HepG2 (cell line): ENCODE results near the gene DHRS13.

Experiments used
- ASH2L ChIP-seq: fragments of 300-600, 200-600 bp; sonication (generic); IDR thresholded peaks from 2 replicates; pipeline ENCODE4 v1.7.0; 2017; ENCODE audit warnings: low read depth, mild to moderate bottlenecking, moderate library complexity, mixed read lengths, low read length; ENCODE audit not compliant: insufficient read length
- CEBPB ChIP-seq: IDR thresholded peaks from 2 replicates; pipeline ENCODE4 v1.6.1; 2011; ENCODE audit warnings: low read depth, low read length, improper control_type of control experiment, borderline replicate concordance
- DNMT1 ChIP-seq: sonication (generic); formaldehyde crosslinking; IDR thresholded peaks from 2 replicates; pipeline ENCODE4 v1.5.1; 2020; ENCODE audit warnings: mild to moderate bottlenecking, missing genetic modification reagents
- JUNB ChIP-seq: sonication (generic); formaldehyde crosslinking; IDR thresholded peaks from 2 replicates; pipeline ENCODE4 v1.8.0; 2022; ENCODE audit warnings: missing genetic modification reagents, mild to moderate bottlenecking, borderline replicate concordance
- TF ChIP-seq, protein P1 (sequence below): sonication (generic); formaldehyde crosslinking; IDR thresholded peaks from 2 replicates; pipeline ENCODE4 v1.5.0; 2020; ENCODE audit warnings: mild to moderate bottlenecking, missing genetic modification reagents, moderate library complexity
- TF ChIP-seq, protein P2 (sequence below): sonication (generic); formaldehyde crosslinking; IDR thresholded peaks from 2 replicates; pipeline ENCODE4; 2020; ENCODE audit warnings: missing genetic modification reagents, mild to moderate bottlenecking, borderline replicate concordance
- TF ChIP-seq, protein P3 (sequence below): sonication (generic); formaldehyde crosslinking; IDR thresholded peaks from 2 replicates; pipeline ENCODE4 v1.4.0; 2020; ENCODE audit warnings: missing genetic modification reagents

DNA sequence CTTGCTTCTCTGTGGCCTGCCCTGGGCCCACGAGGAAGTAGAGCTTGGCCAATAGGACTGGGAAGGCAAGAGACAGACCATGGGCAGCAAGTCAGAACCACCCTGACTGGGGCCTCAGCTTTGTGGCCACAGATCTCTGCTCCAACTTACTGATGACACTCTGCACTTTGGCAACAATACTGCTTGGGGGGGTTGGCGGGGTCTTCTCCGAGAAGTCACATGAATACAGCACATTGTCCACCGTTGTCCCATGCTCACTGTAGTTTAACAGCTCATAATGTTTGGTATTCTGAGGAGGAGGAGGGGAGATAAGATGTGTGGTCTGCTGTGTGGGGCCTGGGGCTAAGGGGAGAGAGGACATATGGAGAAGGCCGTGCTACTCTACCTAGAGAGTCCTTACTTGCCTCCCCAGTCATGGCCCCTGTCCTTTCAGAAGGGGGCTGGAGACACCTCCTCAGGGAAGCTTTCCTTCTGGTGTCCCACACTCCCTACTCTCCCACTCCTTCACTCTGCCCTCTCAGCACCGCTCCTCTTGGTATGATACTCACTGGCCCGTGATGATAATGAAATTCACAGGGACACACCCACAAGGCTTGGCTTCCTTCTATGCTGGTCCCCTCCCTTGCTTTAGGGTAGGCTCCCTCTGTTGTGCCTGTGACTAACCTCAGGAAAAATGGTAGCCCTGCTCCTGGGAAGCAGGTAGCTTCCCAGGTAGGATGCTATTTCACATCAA is 4.0 kb upstream of the DHRS13 start:
- TF ChIP-seq CEBPB = no peak
- no peak for TF ChIP-seq ASH2L
- TF ChIP-seq, protein P1, sequence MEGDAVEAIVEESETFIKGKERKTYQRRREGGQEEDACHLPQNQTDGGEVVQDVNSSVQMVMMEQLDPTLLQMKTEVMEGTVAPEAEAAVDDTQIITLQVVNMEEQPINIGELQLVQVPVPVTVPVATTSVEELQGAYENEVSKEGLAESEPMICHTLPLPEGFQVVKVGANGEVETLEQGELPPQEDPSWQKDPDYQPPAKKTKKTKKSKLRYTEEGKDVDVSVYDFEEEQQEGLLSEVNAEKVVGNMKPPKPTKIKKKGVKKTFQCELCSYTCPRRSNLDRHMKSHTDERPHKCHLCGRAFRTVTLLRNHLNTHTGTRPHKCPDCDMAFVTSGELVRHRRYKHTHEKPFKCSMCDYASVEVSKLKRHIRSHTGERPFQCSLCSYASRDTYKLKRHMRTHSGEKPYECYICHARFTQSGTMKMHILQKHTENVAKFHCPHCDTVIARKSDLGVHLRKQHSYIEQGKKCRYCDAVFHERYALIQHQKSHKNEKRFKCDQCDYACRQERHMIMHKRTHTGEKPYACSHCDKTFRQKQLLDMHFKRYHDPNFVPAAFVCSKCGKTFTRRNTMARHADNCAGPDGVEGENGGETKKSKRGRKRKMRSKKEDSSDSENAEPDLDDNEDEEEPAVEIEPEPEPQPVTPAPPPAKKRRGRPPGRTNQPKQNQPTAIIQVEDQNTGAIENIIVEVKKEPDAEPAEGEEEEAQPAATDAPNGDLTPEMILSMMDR (CRISPR knock-in tag) = no peak
- TF ChIP-seq, protein P2, sequence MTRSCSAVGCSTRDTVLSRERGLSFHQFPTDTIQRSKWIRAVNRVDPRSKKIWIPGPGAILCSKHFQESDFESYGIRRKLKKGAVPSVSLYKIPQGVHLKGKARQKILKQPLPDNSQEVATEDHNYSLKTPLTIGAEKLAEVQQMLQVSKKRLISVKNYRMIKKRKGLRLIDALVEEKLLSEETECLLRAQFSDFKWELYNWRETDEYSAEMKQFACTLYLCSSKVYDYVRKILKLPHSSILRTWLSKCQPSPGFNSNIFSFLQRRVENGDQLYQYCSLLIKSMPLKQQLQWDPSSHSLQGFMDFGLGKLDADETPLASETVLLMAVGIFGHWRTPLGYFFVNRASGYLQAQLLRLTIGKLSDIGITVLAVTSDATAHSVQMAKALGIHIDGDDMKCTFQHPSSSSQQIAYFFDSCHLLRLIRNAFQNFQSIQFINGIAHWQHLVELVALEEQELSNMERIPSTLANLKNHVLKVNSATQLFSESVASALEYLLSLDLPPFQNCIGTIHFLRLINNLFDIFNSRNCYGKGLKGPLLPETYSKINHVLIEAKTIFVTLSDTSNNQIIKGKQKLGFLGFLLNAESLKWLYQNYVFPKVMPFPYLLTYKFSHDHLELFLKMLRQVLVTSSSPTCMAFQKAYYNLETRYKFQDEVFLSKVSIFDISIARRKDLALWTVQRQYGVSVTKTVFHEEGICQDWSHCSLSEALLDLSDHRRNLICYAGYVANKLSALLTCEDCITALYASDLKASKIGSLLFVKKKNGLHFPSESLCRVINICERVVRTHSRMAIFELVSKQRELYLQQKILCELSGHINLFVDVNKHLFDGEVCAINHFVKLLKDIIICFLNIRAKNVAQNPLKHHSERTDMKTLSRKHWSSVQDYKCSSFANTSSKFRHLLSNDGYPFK (CRISPR knock-in tag) = no peak
- TF ChIP-seq JUNB (CRISPR knock-in tag) = no peak
- no peak for TF ChIP-seq DNMT1
- TF ChIP-seq, protein P3, sequence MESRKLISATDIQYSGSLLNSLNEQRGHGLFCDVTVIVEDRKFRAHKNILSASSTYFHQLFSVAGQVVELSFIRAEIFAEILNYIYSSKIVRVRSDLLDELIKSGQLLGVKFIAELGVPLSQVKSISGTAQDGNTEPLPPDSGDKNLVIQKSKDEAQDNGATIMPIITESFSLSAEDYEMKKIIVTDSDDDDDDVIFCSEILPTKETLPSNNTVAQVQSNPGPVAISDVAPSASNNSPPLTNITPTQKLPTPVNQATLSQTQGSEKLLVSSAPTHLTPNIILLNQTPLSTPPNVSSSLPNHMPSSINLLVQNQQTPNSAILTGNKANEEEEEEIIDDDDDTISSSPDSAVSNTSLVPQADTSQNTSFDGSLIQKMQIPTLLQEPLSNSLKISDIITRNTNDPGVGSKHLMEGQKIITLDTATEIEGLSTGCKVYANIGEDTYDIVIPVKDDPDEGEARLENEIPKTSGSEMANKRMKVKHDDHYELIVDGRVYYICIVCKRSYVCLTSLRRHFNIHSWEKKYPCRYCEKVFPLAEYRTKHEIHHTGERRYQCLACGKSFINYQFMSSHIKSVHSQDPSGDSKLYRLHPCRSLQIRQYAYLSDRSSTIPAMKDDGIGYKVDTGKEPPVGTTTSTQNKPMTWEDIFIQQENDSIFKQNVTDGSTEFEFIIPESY (CRISPR knock-in tag) = no peak
